Cardiac septum (tissue), 1 donor: ENCODE results near the gene BCAM. TPM values are rescaled to one million over a fixed set of nuclear protein-coding genes. Genes with fewer than 3 reads are reported as not detected.
"Not testable (repeated sequence)": the region's sequence is repeated elsewhere in the genome, so short reads cannot be mapped to it uniquely, and the experiment has no call there.

Source experiments
- DNase-seq: peaks from one replicate; pipeline ENCODE4 v3.0.0-alpha.2; 2020; ENCODE audit warnings: low spot score
- intact Hi-C: fragments of 100-400 bp; cut with DNase I; formaldehyde crosslinking; loops from one replicate; pipeline ENCODE4 v1.14.0; 2022
- total RNA-seq: library from RNA; stranded (reverse); fragmentation: NEBNext Ultra II Directional; extraction: Animal tissue kit (Norgen Biotek cat#: 25700); gene quantifications from one replicate; pipeline ENCODE4 v1.2.1, GENCODE V29; 2021
- donor health status: DM: no; HTN: no; CAD: no.

Gene BCAM
- total RNA-seq, 1 donor from 2014 or later: 86.8 TPM

DNA sequence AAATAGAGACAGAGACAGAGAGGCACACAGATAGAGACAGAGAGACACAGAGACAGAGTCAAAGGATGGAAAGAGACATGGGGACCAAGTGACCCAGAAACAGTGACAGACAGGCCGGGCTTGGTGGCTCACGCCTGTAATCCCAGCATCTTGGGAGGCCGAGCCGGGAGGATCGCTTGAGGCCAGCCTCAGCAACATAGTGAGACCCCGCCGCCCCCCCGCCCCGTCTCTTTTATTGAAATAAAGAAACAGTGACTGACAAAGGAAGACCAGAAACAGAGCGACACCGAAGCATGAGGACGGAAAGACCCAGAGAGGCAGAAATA is 36.3 kb downstream of the BCAM start:
- intact Hi-C loops: loop anchor here (1.0 to 10.0 kb wide), 5 partner anchors 36 to 120 kb away; partner anchors contain the start of gene BCAM

GRCh38 chr19:44845612-44846454 is 36.9 kb downstream of the BCAM start, which contains the start of gene NECTIN2:
Gene NECTIN2, plus strand, starts transcription at chr19:44846297. Its CDS starts 229 bp downstream, at chr19:44846526.
- peak; percentile 100 for DNase-seq
- intact Hi-C loops: loop anchor here (1.0 to 10.0 kb wide), 6 partner anchors 37 to 121 kb away; partner anchors contain the start of genes BCAM and TOMM40

More for the DNA sequence above, 36.3 kb downstream of the BCAM start:
- no peak for DNase-seq

- DNase-seq: no peak
- intact Hi-C loops: loop anchor here (2.0 to 10.0 kb wide), 2 partner anchors 44 to 122 kb away; partner anchors contain the start of gene TOMM40
Measured at GRCh38 chr19:44846455-44847143, 37.7 kb downstream of the BCAM start.

- peak; percentile 87 for DNase-seq
Measured at GRCh38 chr19:44847144-44848035, 38.5 kb downstream of the BCAM start.

GRCh38 chr19:44848036-44848811 is 39.3 kb downstream of the BCAM start:
- DNase-seq: no peak
- intact Hi-C loops: loop anchor here (2.0 to 10.0 kb wide), 2 partner anchors 23 to 123 kb away; no protein-coding TSS in a partner anchor

More at GRCh38 chr19:44847144-44848035, 38.5 kb downstream of the BCAM start:
- intact Hi-C loops: loop anchor here (2.0 to 10.0 kb wide), 3 partner anchors 23 to 123 kb away; partner anchors contain the start of gene TOMM40

DNA sequence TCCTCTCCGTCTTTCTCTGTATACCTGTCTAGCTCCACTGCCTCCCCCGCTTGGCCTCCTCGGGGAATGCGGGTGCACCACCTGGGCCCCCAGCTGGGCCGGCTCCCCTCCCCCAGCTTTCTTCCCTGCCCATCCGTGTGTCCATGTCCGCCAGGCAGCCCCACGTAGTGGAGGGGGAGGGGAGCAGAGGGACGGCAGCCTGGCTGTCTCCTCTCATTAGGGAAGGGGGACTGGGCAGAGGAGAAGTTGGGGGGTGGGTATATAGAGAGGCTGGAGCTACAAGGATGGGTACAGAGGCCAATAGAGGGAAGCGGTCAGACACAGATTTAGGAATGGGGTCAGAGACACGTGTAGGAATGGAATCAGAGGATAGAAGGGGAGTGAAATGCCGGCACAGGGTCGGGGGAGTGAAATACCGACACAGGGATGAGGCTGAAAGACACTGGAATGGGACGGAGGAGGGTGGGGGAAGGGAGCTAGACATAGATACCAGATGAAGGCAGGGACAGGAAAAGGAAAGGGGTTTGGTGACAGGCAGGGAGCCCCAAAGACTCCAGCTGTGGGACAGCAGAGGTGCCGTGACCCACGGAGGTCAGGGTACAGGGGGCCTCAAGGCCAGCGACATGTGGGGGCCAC is 40.0 kb downstream of the BCAM start:
- no peak for DNase-seq
- intact Hi-C loops: loop anchor here (2.0 to 10.0 kb wide), 2 partner anchors 22 to 124 kb away; no protein-coding TSS in a partner anchor

DNA sequence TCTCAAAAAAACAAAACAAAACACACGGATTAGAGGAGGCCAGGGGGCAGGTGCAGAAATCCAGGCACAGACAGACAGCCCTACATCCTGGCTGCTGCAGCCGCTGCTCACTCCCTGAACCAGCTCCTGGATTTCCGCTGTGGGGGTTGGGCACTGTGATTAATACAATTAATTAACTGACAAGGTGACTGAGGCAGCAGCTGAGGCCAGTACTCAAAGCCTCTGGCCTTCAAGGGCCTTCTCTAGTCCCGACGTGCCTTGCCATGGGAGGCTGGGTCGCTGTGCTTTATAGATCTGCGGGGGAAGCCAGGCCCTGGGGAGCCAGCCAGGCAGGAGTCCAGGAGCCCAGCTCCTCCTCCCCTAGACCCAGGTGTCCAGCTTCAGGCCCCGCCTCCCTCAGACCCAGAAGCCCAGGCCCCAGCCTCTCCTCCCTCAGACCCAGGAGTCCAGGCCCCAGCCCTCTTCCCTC is 41.8 kb downstream of the BCAM start:
- no peak for DNase-seq
- intact Hi-C loops: no loop called here

DNA sequence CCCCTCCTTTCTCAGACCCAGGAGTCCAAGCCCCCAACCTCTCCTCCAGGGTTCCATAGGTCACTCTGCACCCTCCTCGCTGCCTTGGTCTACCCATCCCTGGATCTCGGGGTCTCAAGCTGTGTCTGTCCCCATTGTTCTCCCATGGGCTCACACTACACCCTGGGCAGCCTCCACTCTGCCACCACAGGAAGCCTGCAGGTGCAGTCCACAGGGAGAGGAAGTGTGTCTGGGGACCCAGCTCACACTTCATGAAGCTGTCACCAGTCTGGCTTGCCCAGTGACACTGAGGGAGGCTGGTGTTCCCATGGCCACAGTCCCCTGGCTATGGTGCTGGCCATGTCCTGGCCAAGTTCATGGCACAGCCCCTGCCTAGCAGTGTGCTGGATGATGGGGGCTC is 42.5 kb downstream of the BCAM start:
- intact Hi-C loops: no loop called here
- DNase-seq: no peak

GRCh38 chr19:44855606-44856005 is 46.7 kb downstream of the BCAM start:
- intact Hi-C loops: no loop called here
- DNase-seq: no peak

GRCh38 chr19:44856421-44857083 is 47.6 kb downstream of the BCAM start:
- intact Hi-C loops: no loop called here
- no peak for DNase-seq

DNA sequence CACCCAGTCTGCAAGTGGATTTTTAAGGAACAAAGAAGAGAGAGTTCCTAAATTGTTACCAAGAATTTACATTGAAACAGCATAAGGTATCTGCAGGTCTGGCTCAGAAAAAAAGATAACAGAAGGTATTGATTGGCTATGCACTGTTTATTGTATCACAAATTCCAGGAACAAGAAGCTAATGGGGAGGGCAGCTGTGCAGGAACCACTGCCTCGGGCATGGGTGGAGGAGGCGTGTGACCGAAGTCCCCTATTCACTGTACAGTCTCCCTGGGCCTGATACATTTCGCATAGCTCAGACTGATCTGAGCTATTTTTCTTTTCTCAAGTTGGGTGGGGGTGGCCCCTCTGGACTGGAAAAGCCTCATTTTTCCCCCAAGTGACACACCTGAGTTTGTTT is 48.9 kb downstream of the BCAM start:
- intact Hi-C loops: no loop called here
- no peak for DNase-seq

DNA sequence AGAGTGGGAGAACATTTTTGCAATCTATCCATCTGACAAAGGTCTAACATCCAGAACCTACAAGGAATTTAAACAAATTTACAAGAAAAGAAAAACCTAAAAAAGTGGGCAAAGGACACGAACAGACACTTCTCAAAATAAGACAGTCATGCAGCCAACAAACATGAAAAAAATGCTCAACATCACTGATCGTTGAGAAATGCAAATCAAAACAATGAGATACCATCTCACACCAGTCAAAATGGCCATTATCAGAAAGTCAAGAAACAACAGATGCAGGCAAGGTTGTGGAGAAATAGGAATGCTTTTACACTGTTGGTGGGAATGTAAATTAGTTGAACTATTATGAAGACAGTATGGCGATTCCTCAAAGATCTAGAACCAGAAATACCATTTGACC is 52.7 kb downstream of the BCAM start:
- DNase-seq, intact Hi-C loops: not testable (repeated sequence)

- intact Hi-C loops: no loop called here
- no peak for DNase-seq
Measured at GRCh38 chr19:44863990-44864389, 55.1 kb downstream of the BCAM start.

- DNase-seq: no peak
- intact Hi-C loops: no loop called here
Measured at GRCh38 chr19:44865196-44865767, 56.4 kb downstream of the BCAM start.

GRCh38 chr19:44866664-44867063 is 57.8 kb downstream of the BCAM start:
- intact Hi-C loops: no loop called here
- DNase-seq: no peak

GRCh38 chr19:44867578-44867977 is 58.7 kb downstream of the BCAM start:
- intact Hi-C loops: no loop called here
- no peak for DNase-seq
